ES-I3 (cell line): Measurements from ENCODE around the gene RAP1GAP2.
"Not testable (repeated sequence)": the region's sequence is repeated elsewhere in the genome, so short reads cannot be mapped to it uniquely, and the experiment has no call there.

Experiments used
- H3K36me3 ChIP-seq: 2 replicates; pipeline ENCODE4 v1.6.1; 2013; ENCODE audit warnings: mild to moderate bottlenecking, low read length, control low read depth, moderate library complexity; ENCODE audit not compliant: insufficient read depth
- H3K4me1 ChIP-seq: 2 replicates; pipeline ENCODE4 v1.6.1; 2013; ENCODE audit warnings: mild to moderate bottlenecking, control low read depth, low read length; ENCODE audit not compliant: insufficient read depth
- H3K9ac ChIP-seq: 2 replicates; pipeline ENCODE4 v1.6.1; 2013; ENCODE audit warnings: low read depth, mild to moderate bottlenecking, low read length, moderate library complexity
- H3K9me3 ChIP-seq: 2 replicates; pipeline ENCODE4 v1.6.1; 2013; ENCODE audit warnings: mild to moderate bottlenecking, low read length, moderate library complexity; ENCODE audit not compliant: control insufficient read depth, insufficient read depth

The RAP1GAP2 gene

GRCh38 chr17:2814481-2815341 lies 18.5 kb downstream of the RAP1GAP2 start:
- Histone ChIP-seq H3K9ac (no peak overlapping the region), H3K9me3 (no peaks in the 10 kb centered on the region), H3K4me1 (peaks cover 16% of the 10 kb centered on the region; the same call in 1 of the 2 replicates), H3K36me3 (no peaks in the 10 kb centered on the region)

DNA sequence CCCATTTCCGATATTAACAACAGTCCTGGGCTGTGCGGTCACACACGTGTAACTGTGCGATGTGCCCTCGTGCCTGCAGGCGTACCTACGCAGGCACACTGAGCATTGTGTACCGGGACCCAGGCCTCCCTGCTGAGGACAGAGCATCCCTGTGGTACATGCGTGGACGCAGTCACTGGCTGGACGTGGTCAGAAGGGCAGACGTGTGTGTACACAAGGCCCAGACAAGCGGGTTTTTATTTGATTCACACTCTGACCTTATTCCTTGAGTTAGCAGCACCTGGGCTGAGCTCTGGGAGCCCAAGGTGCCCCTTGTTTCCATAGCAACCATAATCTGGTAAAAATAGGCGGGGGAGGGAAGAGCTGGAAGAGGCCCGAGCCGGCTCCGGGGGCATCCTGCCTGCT lies 19.5 kb downstream of the RAP1GAP2 start:
- H3K4me1 ChIP-seq: peaks cover 14% of the 10 kb centered on the region; the same call in 1 of the 2 replicates
- no peaks in the 10 kb centered on the region for H3K36me3 ChIP-seq
- no peaks in the 10 kb centered on the region for H3K9me3 ChIP-seq
- H3K9ac ChIP-seq: no peak overlapping the region

GRCh38 chr17:2816688-2817087 lies 20.4 kb downstream of the RAP1GAP2 start:
- Histone ChIP-seq H3K9me3 (no peaks in the 10 kb centered on the region), H3K4me1 (peaks cover 14% of the 10 kb centered on the region; the same call in 1 of the 2 replicates), H3K36me3 (no peaks in the 10 kb centered on the region), H3K9ac (no peak overlapping the region)

- not testable (repeated sequence) for H3K4me1 ChIP-seq, H3K36me3 ChIP-seq, H3K9ac ChIP-seq, H3K9me3 ChIP-seq
Measured at GRCh38 chr17:2819294-2819693, 23.1 kb downstream of the RAP1GAP2 start.

- H3K36me3 ChIP-seq: no peaks in the 10 kb centered on the region
- no peak overlapping the region for H3K9ac ChIP-seq
- no peaks in the 10 kb centered on the region for H3K9me3 ChIP-seq
- peaks cover 2% of the 10 kb centered on the region; the same call in 1 of the 2 replicates for H3K4me1 ChIP-seq
Measured at GRCh38 chr17:2819921-2820501, 23.8 kb downstream of the RAP1GAP2 start.

- Histone ChIP-seq H3K4me1 (no peaks in the 10 kb centered on the region), H3K36me3 (no peaks in the 10 kb centered on the region), H3K9me3 (no peaks in the 10 kb centered on the region), H3K9ac (no peak overlapping the region)
Measured at GRCh38 chr17:2821868-2822267, 25.6 kb downstream of the RAP1GAP2 start.

DNA sequence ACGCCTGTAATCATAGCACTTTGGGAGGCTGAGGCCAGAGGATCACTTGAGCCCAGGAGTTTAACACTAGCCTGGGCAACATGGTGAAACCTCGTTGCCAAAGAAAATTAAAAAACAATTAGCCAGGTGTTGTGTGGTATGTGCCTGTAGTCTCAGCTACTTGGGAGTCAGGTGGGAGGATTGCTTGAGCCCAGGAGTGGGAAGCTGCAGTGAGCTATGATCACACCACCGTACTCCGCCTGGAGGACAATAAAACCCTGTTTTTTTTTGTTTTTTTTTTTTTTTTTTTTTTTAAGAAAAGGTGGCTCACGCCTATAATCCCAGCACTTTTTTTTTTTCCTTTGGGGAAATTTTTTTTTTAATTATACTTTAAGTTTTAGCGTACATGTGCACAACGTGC lies 26.1 kb downstream of the RAP1GAP2 start:
- no peaks in the 10 kb centered on the region for H3K9me3 ChIP-seq
- no peaks in the 10 kb centered on the region for H3K4me1 ChIP-seq
- no peak overlapping the region for H3K9ac ChIP-seq
- H3K36me3 ChIP-seq: no peaks in the 10 kb centered on the region

DNA sequence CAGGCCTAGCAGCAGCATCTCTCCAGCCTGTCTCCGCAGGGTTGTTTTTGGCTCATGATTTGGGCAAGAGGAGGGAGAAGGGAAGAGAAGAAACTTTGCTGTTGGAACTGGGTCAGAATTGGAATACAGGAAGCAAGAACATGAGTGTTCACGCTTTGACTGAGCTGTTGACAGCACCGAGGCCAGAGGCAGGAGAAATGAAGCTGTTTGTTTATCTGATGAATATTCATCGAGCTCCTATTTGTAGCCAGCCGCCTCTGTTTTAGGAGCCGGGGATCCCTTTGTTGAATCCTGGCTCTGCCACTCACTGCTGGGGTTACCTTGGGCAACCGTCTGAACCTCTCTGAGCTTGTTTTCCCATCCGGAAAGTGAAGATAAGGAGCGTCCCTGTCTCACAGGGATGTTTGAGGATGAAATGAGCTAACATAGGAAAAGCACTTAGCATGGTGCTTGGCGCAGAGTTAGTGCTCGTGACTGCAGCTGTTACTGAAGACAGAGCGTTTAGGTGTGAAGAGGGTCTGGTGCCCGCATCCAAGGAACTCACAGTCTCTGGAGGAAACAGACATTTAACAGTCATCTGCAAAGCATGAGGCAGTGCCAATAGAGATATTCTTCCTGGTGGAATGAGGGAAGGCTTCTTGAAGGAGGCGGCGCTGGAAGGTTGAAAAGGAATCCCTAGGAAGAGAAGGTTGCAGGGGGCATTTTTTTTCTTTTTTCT lies 29.2 kb downstream of the RAP1GAP2 start:
- peaks cover 2% of the 10 kb centered on the region; the same call in 1 of the 2 replicates for H3K4me1 ChIP-seq
- H3K9me3 ChIP-seq: no peaks in the 10 kb centered on the region
- no peak overlapping the region for H3K9ac ChIP-seq
- H3K36me3 ChIP-seq: no peaks in the 10 kb centered on the region

- H3K9me3 ChIP-seq: no peaks in the 10 kb centered on the region
- no peak overlapping the region for H3K9ac ChIP-seq
- H3K36me3 ChIP-seq: no peaks in the 10 kb centered on the region
- peaks cover 2% of the 10 kb centered on the region; the same call in 1 of the 2 replicates for H3K4me1 ChIP-seq
Measured at GRCh38 chr17:2828397-2829038, 32.3 kb downstream of the RAP1GAP2 start.

DNA sequence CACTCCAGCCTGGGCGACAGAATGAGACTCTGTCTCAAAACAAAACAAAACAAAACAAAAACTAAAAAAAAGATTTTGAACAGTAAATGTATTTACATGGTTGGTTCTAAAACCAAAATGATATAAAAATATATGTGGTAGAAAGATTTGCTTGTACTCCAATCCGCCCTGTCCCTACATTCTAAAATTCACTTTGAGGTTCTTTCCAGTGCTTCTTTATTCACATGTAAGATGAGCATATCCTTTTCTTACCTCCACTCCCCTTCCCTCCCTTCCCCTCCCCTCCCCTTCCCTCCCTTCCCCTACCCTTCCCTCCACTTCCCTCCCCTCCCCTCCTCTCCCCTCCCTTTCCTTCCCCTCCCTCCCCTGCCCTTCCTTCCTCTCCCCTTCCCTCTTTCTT lies 34.4 kb downstream of the RAP1GAP2 start:
- no peaks in the 10 kb centered on the region for H3K9me3 ChIP-seq
- H3K9ac ChIP-seq: no peak overlapping the region
- H3K36me3 ChIP-seq: no peaks in the 10 kb centered on the region
- H3K4me1 ChIP-seq: peaks cover 7% of the 10 kb centered on the region; the same call in 1 of the 2 replicates

- H3K36me3 ChIP-seq: no peaks in the 10 kb centered on the region
- H3K9ac ChIP-seq: no peak overlapping the region
- H3K4me1 ChIP-seq: peaks cover 4% of the 10 kb centered on the region; the same call in 1 of the 2 replicates
- H3K9me3 ChIP-seq: no peaks in the 10 kb centered on the region
Measured at GRCh38 chr17:2835780-2836179, 39.5 kb downstream of the RAP1GAP2 start.

DNA sequence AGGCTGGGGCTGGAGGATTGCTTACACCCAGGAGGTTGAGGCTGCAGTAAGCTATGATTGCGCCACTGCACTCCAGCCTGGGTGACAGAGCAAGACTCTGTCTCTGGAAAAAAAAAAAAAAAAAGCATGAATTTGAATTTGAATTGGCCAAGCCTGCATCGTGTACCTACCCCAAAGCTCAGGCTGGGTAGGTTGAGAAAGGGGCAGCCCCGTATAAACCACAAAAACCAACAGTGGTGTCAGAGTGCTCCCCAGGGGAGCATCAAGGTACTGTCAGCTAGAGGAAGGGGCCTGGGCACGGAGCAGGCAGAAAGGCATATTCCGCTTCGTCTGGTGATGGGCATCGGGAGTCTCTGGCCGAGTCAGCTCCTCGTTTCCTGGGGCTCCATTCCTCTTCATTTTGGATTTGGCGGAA lies 40.9 kb downstream of the RAP1GAP2 start:
- Histone ChIP-seq H3K9ac (no peak overlapping the region), H3K4me1 (peaks cover 4% of the 10 kb centered on the region; the same call in 1 of the 2 replicates), H3K9me3 (no peaks in the 10 kb centered on the region), H3K36me3 (no peaks in the 10 kb centered on the region)

DNA sequence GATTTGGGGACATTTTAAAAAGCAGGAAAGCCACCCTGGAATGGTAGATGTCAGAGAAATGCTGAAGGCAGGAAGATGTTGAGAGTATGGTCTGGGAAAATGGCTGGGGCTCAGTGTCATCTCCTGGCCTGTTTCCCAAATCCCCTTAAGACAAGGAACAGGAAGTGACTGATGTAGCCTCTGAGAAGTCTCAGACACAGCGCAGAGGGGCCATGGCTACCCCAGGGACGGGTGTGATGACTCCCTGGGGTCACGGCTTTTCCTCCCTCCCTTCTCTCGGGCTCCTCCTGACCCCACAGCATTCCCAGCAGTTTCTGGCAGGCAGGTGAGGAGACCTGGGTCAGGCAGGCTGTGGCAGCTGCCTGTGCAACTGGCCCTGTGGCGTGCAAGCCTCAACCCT lies 45.4 kb downstream of the RAP1GAP2 start:
- Histone ChIP-seq H3K4me1 (peaks cover 10% of the 10 kb centered on the region), H3K36me3 (no peaks in the 10 kb centered on the region), H3K9me3 (no peaks in the 10 kb centered on the region), H3K9ac (no peak overlapping the region)

GRCh38 chr17:2842464-2842863 lies 46.2 kb downstream of the RAP1GAP2 start:
- Histone ChIP-seq H3K36me3 (no peaks in the 10 kb centered on the region), H3K9ac (no peak overlapping the region), H3K4me1 (peaks cover 14% of the 10 kb centered on the region), H3K9me3 (no peaks in the 10 kb centered on the region)
